ENCODE results near the gene MAPK9.
"Not testable (repeated sequence)": the region's sequence is repeated elsewhere in the genome, so short reads cannot be mapped to it uniquely, and the experiment has no call there.

Gene MAPK9

GRCh38 chr5:180326989-180327565 lies 35.2 kb upstream of the MAPK9 start:
- in situ Hi-C loops (cut with MboI; ENCODE audit: low sequenced_read_pairs) = no loop called here

- in situ Hi-C loops (cut with MboI; ENCODE audit: low sequenced_read_pairs) = no loop called here
Measured at GRCh38 chr5:180324601-180324950, 32.7 kb upstream of the MAPK9 start.

DNA sequence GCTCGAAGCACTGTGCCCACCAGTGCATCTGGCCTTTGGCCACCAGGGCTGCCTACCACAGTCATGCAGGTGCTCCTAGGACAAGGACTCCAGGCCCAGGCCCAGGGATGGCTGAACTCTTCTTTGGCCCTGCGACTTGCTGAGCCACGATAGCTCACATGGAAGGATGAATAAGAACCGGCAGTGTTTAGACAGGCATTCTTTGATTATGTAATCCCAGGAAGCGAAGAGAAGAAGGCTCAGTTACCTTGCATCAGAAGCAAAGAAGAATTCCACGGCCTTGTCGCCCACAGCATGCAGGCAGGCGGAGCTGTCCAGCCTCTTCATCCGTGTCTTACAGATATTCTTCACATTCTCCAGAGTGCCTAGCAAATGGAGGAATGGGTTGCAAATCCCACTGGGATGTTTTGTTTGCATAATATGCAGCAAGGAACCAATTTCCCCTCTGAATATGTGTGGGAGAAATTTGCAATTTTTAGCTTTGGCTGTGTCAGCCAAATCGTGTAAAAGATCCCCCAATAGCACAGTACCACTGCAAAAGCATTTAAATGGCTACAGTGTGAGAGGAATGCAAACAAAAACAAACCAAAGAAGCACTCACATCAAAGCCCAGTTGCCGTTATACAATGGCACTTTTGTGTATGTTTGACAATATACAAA lies 32.2 kb upstream of the MAPK9 start:
- in situ Hi-C loops (cut with MboI; ENCODE audit: low sequenced_read_pairs) = no loop called here

GRCh38 chr5:180323160-180323559 lies 31.3 kb upstream of the MAPK9 start:
- in situ Hi-C loops (cut with MboI; ENCODE audit: low sequenced_read_pairs) = no loop called here

DNA sequence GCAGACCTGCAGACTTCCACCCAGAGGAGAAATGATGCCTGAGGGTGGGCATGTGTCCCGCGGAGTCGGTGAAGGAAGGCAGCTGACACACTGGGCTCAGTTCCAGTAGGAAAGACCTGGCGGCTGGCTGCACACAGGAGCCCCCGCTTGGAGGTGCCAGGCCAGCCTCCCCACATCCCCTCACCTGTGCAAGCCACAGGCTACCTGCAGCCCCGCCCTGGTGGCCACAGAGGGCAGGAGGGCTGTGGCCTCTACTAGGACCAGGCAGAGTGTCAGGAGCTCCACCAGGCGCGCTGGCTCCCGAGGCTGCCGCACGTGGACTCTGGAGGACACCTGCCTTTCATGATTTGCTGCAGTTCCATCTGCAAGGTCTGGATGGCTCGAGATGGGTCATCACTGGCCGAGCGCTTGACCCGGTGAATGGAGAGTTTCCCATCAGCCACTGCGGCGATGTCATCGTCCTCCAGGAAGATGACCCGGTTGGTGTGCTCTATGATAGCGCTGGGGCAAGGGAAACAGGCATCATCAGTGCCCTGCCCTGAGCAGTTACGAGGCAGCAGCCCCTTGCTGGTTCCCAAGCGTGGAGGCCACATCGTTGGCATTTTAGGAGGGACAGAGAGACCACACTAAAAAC lies 26.7 kb upstream of the MAPK9 start:
- in situ Hi-C loops (cut with MboI; ENCODE audit: low sequenced_read_pairs) = no loop called here

DNA sequence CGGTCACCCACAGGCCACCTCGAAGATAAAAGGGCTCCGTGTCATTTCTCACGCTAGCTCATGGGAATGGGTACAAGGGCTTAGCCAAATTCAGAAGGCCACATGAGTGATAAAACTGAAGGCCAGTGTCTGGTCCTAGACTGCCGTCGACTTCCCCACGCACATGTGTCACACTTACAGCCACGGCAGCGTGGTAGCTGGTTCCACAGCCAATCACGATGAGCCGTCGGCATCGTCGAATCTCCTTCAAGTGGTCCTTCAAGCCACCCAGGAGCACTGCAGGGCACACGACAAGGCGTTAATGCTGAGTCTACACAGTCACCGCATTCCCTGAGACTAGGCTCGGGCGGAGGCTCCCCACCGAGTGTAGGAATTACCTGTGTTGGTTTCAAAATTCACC lies 24.7 kb upstream of the MAPK9 start:
- in situ Hi-C loops (cut with MboI; ENCODE audit: low sequenced_read_pairs) = no loop called here

GRCh38 chr5:180315762-180316212 lies 23.9 kb upstream of the MAPK9 start:
- in situ Hi-C loops (cut with MboI; ENCODE audit: low sequenced_read_pairs) = no loop called here

DNA sequence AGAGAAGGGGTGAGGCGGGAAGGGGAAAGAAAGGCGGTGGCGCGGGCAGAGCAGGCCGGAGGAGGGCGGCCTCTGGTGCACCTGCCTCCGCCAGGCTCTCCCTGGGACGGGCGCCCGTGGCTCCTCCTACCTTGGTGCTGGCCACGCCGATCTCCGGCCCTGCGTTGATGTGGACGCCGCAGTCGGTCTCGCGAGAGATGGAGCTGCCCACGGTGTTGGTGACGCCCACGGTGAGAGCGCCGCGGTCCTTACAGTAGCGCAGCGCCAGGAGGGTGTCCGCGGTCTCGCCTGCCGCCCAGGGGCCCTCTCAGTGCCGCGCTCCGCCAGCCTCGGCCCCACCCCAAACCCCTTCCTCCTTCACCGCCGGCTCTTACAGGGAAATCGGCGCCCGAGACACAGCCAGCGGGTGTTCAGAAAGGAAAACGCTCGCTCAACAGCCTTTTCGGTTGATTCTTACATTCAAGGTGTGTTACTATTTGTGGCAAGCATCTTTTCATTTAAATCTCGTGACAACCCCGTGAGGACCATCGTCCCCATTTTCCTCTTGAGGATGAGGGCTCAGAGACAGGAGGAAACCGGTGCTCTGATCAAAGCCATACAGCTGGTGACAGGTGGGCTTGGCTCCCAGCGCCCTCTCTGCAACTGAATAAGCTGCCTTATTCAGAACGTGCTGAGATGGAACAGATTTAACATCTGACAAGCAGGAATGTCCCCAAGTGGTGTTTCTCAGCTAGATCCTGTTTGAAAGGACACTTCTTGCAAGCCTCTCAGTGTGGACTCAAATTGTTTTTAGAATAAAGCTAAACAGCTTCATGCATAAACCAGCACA lies 22.0 kb upstream of the MAPK9 start:
- in situ Hi-C loops (cut with MboI; ENCODE audit: low sequenced_read_pairs) = no loop called here

GRCh38 chr5:180311216-180311615 lies 19.3 kb upstream of the MAPK9 start:
- in situ Hi-C loops (cut with MboI; ENCODE audit: low sequenced_read_pairs) = no loop called here

DNA sequence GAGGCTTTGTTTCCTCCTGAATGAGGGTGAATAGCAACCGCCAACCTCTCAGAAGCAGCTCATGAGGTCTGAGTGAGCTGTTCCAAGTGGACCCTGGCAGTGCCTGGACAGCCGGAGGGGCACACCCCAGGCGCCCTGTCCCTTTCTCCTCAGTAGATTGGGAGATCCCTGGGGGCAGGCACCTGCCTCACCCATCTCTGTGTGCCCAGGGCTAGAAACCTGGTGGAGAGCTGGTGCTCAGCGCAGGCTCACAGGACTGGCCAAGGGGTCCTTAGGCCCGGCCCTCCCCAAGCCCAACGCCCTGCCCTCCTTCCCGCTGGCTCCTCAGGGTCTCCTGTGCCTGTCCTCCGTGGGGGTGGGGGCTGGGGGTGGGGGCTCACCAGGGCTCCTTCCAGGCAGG lies 14.9 kb upstream of the MAPK9 start:
- in situ Hi-C loops (cut with MboI; ENCODE audit: low sequenced_read_pairs) = no loop called here

GRCh38 chr5:180305481-180305880 lies 13.6 kb upstream of the MAPK9 start:
- in situ Hi-C loops (cut with MboI; ENCODE audit: low sequenced_read_pairs) = no loop called here

DNA sequence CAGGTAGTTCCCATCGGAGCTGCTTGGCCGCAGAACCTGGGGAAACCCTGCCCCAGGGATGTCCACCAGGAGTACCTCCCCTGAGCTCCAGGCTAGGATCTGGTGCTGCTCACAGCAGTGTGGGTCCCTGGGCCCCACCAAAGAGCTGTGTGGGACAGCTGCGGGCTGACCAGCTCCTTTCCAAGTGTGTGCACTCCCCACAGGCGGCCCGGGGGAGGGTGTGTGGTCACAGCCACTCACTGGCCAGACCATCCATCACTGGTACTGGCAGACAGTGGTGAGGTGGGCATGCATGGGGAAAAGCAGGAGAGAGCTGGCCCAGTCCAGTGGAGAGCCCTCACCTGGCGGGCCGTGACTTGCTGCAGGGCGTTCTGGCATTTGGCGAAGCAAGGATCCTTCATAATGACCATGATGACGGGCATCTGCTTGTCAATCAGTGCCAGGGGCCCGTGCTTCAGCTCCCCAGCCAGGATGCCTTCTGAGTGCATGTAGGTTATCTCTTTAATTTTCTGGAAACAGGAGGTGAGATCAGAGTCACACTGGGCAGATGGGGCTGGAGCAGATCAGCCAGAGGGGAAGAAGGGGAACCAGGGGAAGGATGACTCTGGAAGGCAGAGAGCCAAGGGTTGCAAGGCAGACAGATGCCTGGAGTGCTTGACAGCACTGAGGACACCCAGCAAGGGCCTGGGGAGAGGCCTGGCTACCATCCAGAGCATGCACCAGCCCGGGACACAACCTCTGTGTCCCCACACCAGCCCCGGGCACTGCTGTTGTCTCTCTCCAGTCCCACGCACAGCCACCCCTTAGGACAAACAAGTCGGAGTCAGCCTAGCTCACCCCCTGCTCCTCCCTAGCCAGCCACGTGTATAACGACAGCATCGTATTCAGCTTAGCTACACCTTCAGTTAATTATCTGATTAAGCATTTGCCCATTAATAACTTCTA lies 12.8 kb upstream of the MAPK9 start:
- in situ Hi-C loops (cut with MboI; ENCODE audit: low sequenced_read_pairs) = no loop called here

DNA sequence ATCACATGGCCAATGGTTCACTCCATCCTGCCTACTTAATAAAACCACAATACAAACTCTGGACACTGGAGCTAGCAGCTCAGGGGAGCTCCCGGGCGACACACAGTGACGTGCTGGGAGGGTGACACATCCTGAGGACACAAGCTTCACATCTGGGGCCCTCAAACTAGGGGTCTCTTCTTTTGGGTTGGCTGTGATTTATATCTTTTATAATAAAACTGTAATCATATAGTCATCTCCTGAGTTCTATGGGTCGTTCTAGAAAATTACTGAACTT lies 12.1 kb upstream of the MAPK9 start:
- in situ Hi-C loops (cut with MboI; ENCODE audit: low sequenced_read_pairs) = no loop called here

DNA sequence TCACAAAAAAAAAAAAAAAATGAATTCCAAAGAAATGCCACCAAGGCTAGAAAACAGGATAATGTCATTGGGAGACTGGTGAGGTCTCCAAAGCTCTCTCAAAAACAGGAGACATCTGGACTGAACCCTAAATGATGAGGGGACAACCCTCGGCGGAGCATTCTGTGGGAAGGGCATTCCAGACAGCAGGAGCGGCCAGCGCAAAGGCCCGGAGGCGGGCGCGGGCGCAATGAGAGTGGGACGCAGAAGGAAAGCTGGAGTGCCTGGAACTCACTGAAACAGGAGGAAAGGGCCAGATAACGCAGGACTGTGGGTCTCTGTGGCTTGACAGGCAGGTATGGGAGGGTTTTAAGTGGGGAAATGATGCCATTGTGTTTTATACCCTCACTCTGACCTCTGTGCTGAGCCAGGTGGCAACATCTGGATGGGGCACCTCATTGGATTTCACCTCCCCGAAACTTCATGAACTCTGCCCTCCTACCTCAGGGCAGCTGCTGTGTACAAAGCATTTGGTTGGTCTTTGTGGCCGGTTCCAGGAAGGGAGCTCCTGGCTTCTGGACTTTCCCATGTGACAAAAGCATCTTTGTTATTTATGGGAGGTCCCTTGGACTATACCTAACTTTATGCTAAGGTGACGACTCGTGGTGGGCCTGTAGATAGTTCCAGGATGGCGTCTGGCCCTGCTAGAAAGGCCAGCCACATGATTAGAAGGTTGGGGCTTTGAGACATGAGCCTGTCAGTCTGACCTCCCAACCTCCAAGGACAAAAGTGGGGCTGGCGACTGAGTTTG lies 11.5 kb upstream of the MAPK9 start:
- in situ Hi-C loops (cut with MboI; ENCODE audit: low sequenced_read_pairs) = no loop called here

GRCh38 chr5:180302256-180302655 lies 10.4 kb upstream of the MAPK9 start:
- in situ Hi-C loops (cut with MboI; ENCODE audit: low sequenced_read_pairs) = no loop called here

GRCh38 chr5:180301253-180301652 lies 9.4 kb upstream of the MAPK9 start:
- in situ Hi-C loops (cut with MboI; ENCODE audit: low sequenced_read_pairs) = no loop called here

GRCh38 chr5:180299526-180299925 lies 7.6 kb upstream of the MAPK9 start:
- in situ Hi-C loops (cut with MboI; ENCODE audit: low sequenced_read_pairs) = no loop called here

DNA sequence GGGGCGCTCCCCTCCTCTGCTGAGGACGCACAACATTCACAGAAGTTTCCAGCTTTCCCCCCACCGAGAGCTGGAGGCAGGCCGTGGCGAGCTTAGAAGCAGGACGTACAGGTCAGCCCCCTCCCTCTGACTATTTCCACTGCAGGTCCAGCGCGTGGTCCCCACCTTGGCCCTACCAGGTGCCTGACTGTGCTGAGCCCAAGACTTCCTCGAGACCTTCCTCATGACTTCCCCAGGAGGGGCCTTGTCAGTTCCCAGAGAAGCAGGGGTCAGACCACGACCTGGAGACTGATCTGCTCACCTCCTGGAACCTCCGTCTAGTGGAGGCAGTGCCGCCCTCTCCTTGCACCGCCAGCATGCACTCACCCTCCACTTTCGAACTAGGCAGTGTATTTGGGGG lies 7.1 kb upstream of the MAPK9 start:
- in situ Hi-C loops (cut with MboI; ENCODE audit: low sequenced_read_pairs) = not testable (repeated sequence)

GRCh38 chr5:180297587-180298282 lies 5.9 kb upstream of the MAPK9 start:
- in situ Hi-C loops (cut with MboI; ENCODE audit: low sequenced_read_pairs) = no loop called here

Measured in HL-60/S4 treated with retinoic acid at 250 ng/mL for 4 days and 3 days (cell line).